HG03045 (cell line): ENCODE measurements around the gene DNAJC4.

Source experiments
- ATAC-seq: cut with Tn5 transposase; IDR thresholded peaks from one replicate; pipeline ENCODE4 v1.9.1; 2021; ENCODE audit warnings: mild to moderate bottlenecking, moderate library complexity; ENCODE audit not compliant: unreplicated experiment

The DNAJC4 gene

GRCh38 chr11:64230171-64230984, at the start of gene DNAJC4:
DNAJC4 (plus strand) TSS chr11:64230548; CDS start chr11:64230855, 307 bp downstream.
- peak; percentile 39 for ATAC-seq

GRCh38 chr11:64180891-64181290, 49.5 kb upstream of the DNAJC4 start:
- no peak for ATAC-seq

- ATAC-seq: no peak
These were observed 48.6 kb upstream of the DNAJC4 start for GRCh38 chr11:64181506-64182411.

- ATAC-seq: no peak
These were observed 46.5 kb upstream of the DNAJC4 start for GRCh38 chr11:64183890-64184289.

- peak; percentile 21 for ATAC-seq
These were observed 45.1 kb upstream of the DNAJC4 start for GRCh38 chr11:64185175-64185692.

- ATAC-seq: peak; percentile 84
These were observed 44.5 kb upstream of the DNAJC4 start, which contains the start of gene STIP1 for GRCh38 chr11:64185693-64186491. STIP1 (plus strand) TSS chr11:64186171; CDS start chr11:64186262, 91 bp downstream.

GRCh38 chr11:64186492-64187165, 43.7 kb upstream of the DNAJC4 start:
- ATAC-seq: peak; percentile 2

GRCh38 chr11:64192434-64192833, 37.9 kb upstream of the DNAJC4 start:
- ATAC-seq: no peak

- no peak for ATAC-seq
These were observed 33.7 kb upstream of the DNAJC4 start for GRCh38 chr11:64196626-64197025.

GRCh38 chr11:64198511-64198910, 31.8 kb upstream of the DNAJC4 start:
- ATAC-seq: no peak

- ATAC-seq: no peak
These were observed 28.8 kb upstream of the DNAJC4 start for GRCh38 chr11:64201543-64201942.

- ATAC-seq: no peak
These were observed 27.4 kb upstream of the DNAJC4 start for GRCh38 chr11:64202992-64203391.

GRCh38 chr11:64203421-64204079, 26.8 kb upstream of the DNAJC4 start:
- ATAC-seq: no peak

GRCh38 chr11:64204080-64204440, 26.3 kb upstream of the DNAJC4 start:
- no peak for ATAC-seq

- ATAC-seq: no peak
These were observed 25.8 kb upstream of the DNAJC4 start for GRCh38 chr11:64204464-64204989.

GRCh38 chr11:64206457-64207255, 23.7 kb upstream of the DNAJC4 start, which contains the start of gene FERMT3:
FERMT3 (plus strand) TSS chr11:64206721; CDS start chr11:64207365, 644 bp downstream.
- no peak for ATAC-seq

- peak; percentile 42 for ATAC-seq
These were observed 22.9 kb upstream of the DNAJC4 start for GRCh38 chr11:64207256-64208085.
